Measurements from ENCODE around the gene MED7. TPM values are rescaled to one million over a fixed set of nuclear protein-coding genes. Genes with fewer than 3 reads are reported as not detected.

MED7 gene, protein sequence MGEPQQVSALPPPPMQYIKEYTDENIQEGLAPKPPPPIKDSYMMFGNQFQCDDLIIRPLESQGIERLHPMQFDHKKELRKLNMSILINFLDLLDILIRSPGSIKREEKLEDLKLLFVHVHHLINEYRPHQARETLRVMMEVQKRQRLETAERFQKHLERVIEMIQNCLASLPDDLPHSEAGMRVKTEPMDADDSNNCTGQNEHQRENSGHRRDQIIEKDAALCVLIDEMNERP
- total RNA-seq = 14.0 and 16.1 TPM in 2 replicates

- peak within 1 kb of the TSS; percentile 99 for H3K4me3 Mint-ChIP-seq
- no peaks in the 10 kb centered on the region for H3K27me3 Mint-ChIP-seq
- intact Hi-C loops (cut with micrococcal nuclease) = loop anchor here (1.0 to 10.0 kb wide), 5 partner anchors 30 to 740 kb away; partner anchors contain the start of genes CYFIP2 and HAVCR2
- POLR2A ChIA-PET = interaction anchor here (0.5 to 2.8 kb wide), 20 partner anchors 9 to 589 kb away, joined by 3 to 47 read pairs (median 6); partner anchors contain the start of genes CYFIP2, HAVCR2 and THG1L
- TF ChIP-seq, protein P1, sequence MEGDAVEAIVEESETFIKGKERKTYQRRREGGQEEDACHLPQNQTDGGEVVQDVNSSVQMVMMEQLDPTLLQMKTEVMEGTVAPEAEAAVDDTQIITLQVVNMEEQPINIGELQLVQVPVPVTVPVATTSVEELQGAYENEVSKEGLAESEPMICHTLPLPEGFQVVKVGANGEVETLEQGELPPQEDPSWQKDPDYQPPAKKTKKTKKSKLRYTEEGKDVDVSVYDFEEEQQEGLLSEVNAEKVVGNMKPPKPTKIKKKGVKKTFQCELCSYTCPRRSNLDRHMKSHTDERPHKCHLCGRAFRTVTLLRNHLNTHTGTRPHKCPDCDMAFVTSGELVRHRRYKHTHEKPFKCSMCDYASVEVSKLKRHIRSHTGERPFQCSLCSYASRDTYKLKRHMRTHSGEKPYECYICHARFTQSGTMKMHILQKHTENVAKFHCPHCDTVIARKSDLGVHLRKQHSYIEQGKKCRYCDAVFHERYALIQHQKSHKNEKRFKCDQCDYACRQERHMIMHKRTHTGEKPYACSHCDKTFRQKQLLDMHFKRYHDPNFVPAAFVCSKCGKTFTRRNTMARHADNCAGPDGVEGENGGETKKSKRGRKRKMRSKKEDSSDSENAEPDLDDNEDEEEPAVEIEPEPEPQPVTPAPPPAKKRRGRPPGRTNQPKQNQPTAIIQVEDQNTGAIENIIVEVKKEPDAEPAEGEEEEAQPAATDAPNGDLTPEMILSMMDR (IDR thresholded peaks at IDR 0.05) = no peak
- peaks cover 45% of the 10 kb centered on the region for H3K4me1 Mint-ChIP-seq
- peak; percentile 75 for DNase-seq
- peaks cover 30% of the 10 kb centered on the region for H3K36me3 Mint-ChIP-seq (ENCODE audit: low read depth)
- ATAC-seq (ENCODE audit: low read depth) = peak; percentile 97
- H3K9me3 Mint-ChIP-seq = no peaks in the 10 kb centered on the region
- H3K27ac Mint-ChIP-seq = peak within 1 kb of the TSS; percentile 99
- CTCF ChIA-PET = interaction anchor here (1.0 to 2.4 kb wide), 5 partner anchors 10 to 186 kb away, joined by 3 to 21 read pairs (median 4); no protein-coding TSS in a partner anchor
Measured at GRCh38 chr5:157142317-157143126, at the start of gene MED7. Gene MED7 (minus strand): TSS chr5:157142865. CDS start chr5:157139431, 3,434 bp downstream.

GRCh38 chr5:157189223-157189622, 46.6 kb upstream of the MED7 start:
- Mint-ChIP-seq H3K9me3 (no peaks in the 10 kb centered on the region), H3K4me1 (no peaks in the 10 kb centered on the region), H3K27me3 (peaks cover 4% of the 10 kb centered on the region), H3K27ac (no peak overlapping the region), H3K36me3 (ENCODE audit: low read depth) (no peaks in the 10 kb centered on the region), H3K4me3 (no peak overlapping the region)
- ChIA-PET CTCF (interaction anchor here (0.6 kb wide), 1 partner anchor 65 kb away, joined by 3 read pairs; no protein-coding TSS in a partner anchor), POLR2A (no interaction called here)
- DNase-seq (no peak), ATAC-seq (ENCODE audit: low read depth) (no peak)
- intact Hi-C loops (cut with micrococcal nuclease) = no loop called here
- TF ChIP-seq, protein P1 (IDR thresholded peaks at IDR 0.05) = no peak

DNA sequence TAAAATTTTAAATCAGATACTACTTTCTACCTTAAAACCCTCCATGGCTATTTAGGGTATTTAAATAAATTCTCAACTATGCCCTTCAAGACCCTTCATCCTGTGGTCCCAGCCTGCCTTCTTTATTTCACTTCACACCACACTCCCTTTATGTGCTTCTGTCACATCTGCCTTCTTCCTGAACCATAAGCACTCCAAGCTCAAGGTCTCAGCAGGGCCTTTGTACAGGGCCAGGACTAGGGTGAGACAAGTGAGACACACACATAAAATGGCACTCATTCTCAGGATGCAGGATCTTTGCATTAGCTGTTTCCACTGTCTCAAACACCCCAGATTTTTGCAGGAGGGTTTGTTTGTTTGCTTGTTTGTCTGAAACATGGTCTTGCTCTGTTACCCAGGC, 45.6 kb upstream of the MED7 start:
- Mint-ChIP-seq H3K4me1 (no peaks in the 10 kb centered on the region), H3K27ac (no peak overlapping the region), H3K4me3 (no peak overlapping the region), H3K9me3 (no peaks in the 10 kb centered on the region), H3K27me3 (peaks cover 4% of the 10 kb centered on the region), H3K36me3 (ENCODE audit: low read depth) (no peaks in the 10 kb centered on the region)
- DNase-seq (no peak), ATAC-seq (ENCODE audit: low read depth) (no peak)
- intact Hi-C loops (cut with micrococcal nuclease) = no loop called here
- TF ChIP-seq, protein P1 (IDR thresholded peaks at IDR 0.05) = no peak
- ChIA-PET CTCF (no interaction called here), POLR2A (no interaction called here)

- Mint-ChIP-seq H3K36me3 (ENCODE audit: low read depth) (no peaks in the 10 kb centered on the region), H3K4me3 (no peak overlapping the region), H3K9me3 (no peaks in the 10 kb centered on the region), H3K27ac (no peak overlapping the region), H3K27me3 (peaks cover 4% of the 10 kb centered on the region), H3K4me1 (no peaks in the 10 kb centered on the region)
- DNase-seq (no peak), ATAC-seq (ENCODE audit: low read depth) (no peak)
- ChIA-PET POLR2A (no interaction called here), CTCF (interaction anchor here (1.0 kb wide), 1 partner anchor 67 kb away, joined by 3 read pairs; no protein-coding TSS in a partner anchor)
- TF ChIP-seq, protein P1 (IDR thresholded peaks at IDR 0.05) = no peak
- intact Hi-C loops (cut with micrococcal nuclease) = no loop called here
Measured at GRCh38 chr5:157187046-157187754, 44.5 kb upstream of the MED7 start.
